Nephron (organoid): Measurements from ENCODE around the gene NOL4L.

Source experiments
- H3K27ac Mint-ChIP-seq, 3 experiments: 2 replicates each; pipeline ENCODE4 v1.8.0; 2020; ENCODE audit warnings: mixed read lengths in 3 of 3, mild to moderate bottlenecking in 2 of 3, moderate library complexity in 1 of 3
- H3K27me3 Mint-ChIP-seq: 2 replicates; pipeline ENCODE4 v1.8.0; 2021; ENCODE audit warnings: low read depth, mild to moderate bottlenecking, moderate library complexity, mixed read lengths
- H3K36me3 Mint-ChIP-seq: 2 replicates; pipeline ENCODE4 v1.8.0; 2020; ENCODE audit warnings: low read depth, mixed read lengths
- H3K4me1 Mint-ChIP-seq: 2 replicates; pipeline ENCODE4 v1.8.0; 2020; ENCODE audit warnings: mixed read lengths
- H3K4me3 Mint-ChIP-seq, 3 experiments: 2 replicates each; pipeline ENCODE4 v1.8.0; 2020; ENCODE audit warnings: mild to moderate bottlenecking in 3 of 3, mixed read lengths in 3 of 3, moderate library complexity in 2 of 3
- H3K9me3 Mint-ChIP-seq: 2 replicates; pipeline ENCODE4 v1.8.0; 2020; ENCODE audit warnings: mixed read lengths
- CTCF ChIP-seq, 3 experiments: fragments of 200-600 bp; sonication (generic); IDR thresholded peaks; one replicate each; pipeline ENCODE4 v1.5.0; 2021; ENCODE audit warnings: antibody characterized with exemption in 3 of 3; ENCODE audit not compliant: unreplicated experiment in 3 of 3

Gene NOL4L

GRCh38 chr20:32623667-32624157 lies 38.6 kb upstream of the NOL4L start:
- H3K4me3 Mint-ChIP-seq = no peak overlapping the region

GRCh38 chr20:32622585-32623468 lies 37.7 kb upstream of the NOL4L start:
- TF ChIP-seq CTCF (IDR thresholded peaks at IDR 0.05; ENCODE audit: unreplicated experiment in 3 of 3) = no peak
- Mint-ChIP-seq H3K36me3 (no peaks in the 10 kb centered on the region), H3K4me3 (no peak overlapping the region), H3K27me3 (peaks cover 20% of the 10 kb centered on the region), H3K4me1 (peaks cover 24% of the 10 kb centered on the region), H3K27ac (no peak overlapping the region), H3K9me3 (no peaks in the 10 kb centered on the region)

More at GRCh38 chr20:32623667-32624157, 38.6 kb upstream of the NOL4L start:
- peak overlapping the region in 2 of 3 experiments; percentile 47 to 55 for H3K27ac Mint-ChIP-seq
- no peak for TF ChIP-seq CTCF (IDR thresholded peaks at IDR 0.05; ENCODE audit: unreplicated experiment in 3 of 3)
- peaks cover 31% of the 10 kb centered on the region for H3K4me1 Mint-ChIP-seq
- no peaks in the 10 kb centered on the region for H3K36me3 Mint-ChIP-seq
- H3K27me3 Mint-ChIP-seq = peaks cover 15% of the 10 kb centered on the region
- no peaks in the 10 kb centered on the region for H3K9me3 Mint-ChIP-seq

GRCh38 chr20:32621891-32622584 lies 36.9 kb upstream of the NOL4L start:
- TF ChIP-seq CTCF (IDR thresholded peaks at IDR 0.05; ENCODE audit: unreplicated experiment in 3 of 3) = no peak
- Mint-ChIP-seq H3K36me3 (no peaks in the 10 kb centered on the region), H3K4me1 (peaks cover 19% of the 10 kb centered on the region), H3K27me3 (peaks cover 27% of the 10 kb centered on the region), H3K4me3 (no peak overlapping the region), H3K27ac (peak overlapping the region; percentile 21 to 49 (median 46)), H3K9me3 (no peaks in the 10 kb centered on the region)

- peak overlapping the region; percentile 21 to 49 (median 46) for H3K27ac Mint-ChIP-seq
- no peak overlapping the region for H3K4me3 Mint-ChIP-seq
- H3K36me3 Mint-ChIP-seq = no peaks in the 10 kb centered on the region
- no peaks in the 10 kb centered on the region for H3K9me3 Mint-ChIP-seq
- no peak for TF ChIP-seq CTCF (IDR thresholded peaks at IDR 0.05; ENCODE audit: unreplicated experiment in 3 of 3)
- H3K4me1 Mint-ChIP-seq = peaks cover 19% of the 10 kb centered on the region
- H3K27me3 Mint-ChIP-seq = peaks cover 27% of the 10 kb centered on the region
These were observed 36.1 kb upstream of the NOL4L start for GRCh38 chr20:32621071-32621890.

DNA sequence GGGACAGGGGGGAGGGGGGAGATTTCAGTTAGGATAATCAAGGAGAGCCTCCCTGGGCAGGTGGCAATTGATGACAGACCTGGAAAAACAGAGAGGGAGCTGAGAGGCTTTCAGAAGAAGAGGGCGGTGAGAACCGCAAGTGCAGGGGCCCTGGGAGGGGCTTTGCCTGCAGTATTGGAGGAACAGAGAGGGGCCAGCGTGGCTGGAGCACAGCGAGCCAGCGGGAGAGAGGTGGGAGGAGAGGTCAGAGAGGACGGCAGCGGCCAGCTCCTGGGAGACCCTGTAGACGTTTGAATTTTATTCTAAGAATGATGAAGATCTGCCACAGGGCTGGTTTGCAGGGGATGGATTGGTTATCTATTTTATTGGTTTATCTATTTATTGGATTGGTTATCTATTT lies 34.5 kb upstream of the NOL4L start:
- Mint-ChIP-seq H3K36me3 (no peaks in the 10 kb centered on the region), H3K4me1 (peaks cover 19% of the 10 kb centered on the region), H3K27ac (no peak overlapping the region), H3K9me3 (no peaks in the 10 kb centered on the region), H3K27me3 (peaks cover 23% of the 10 kb centered on the region), H3K4me3 (no peak overlapping the region)
- no peak for TF ChIP-seq CTCF (IDR thresholded peaks at IDR 0.05; ENCODE audit: unreplicated experiment in 3 of 3)
